HG02588 (cell line): ENCODE results near the gene VTI1A.
"Not testable (repeated sequence)": the region's sequence is repeated elsewhere in the genome, so short reads cannot be mapped to it uniquely, and the experiment has no call there.

ENCODE experiments used
- ATAC-seq: cut with Tn5 transposase; IDR thresholded peaks from one replicate; pipeline ENCODE4 v1.9.1; 2021; ENCODE audit warnings: mild to moderate bottlenecking, moderate library complexity; ENCODE audit not compliant: unreplicated experiment

The VTI1A gene

DNA sequence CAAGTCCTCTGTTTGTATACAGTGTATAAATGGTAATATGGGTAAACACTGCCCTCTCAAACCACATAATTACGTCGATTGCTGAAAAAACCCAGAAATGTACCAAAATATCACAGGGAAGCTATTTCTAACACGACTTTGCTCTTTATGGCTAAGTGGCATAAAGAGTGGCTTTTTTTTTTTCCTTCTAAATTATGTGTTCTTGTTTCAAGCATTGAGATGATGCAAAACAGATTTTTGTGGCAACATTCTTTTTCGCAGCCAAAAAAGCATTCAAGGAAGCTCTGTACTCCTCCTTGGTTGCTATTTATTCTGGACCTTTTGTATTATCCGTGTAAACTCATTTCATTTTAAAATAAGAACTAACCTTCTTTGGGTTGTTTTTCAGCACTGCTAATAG lies 138.9 kb downstream of the VTI1A start:
- ATAC-seq, result no peak

DNA sequence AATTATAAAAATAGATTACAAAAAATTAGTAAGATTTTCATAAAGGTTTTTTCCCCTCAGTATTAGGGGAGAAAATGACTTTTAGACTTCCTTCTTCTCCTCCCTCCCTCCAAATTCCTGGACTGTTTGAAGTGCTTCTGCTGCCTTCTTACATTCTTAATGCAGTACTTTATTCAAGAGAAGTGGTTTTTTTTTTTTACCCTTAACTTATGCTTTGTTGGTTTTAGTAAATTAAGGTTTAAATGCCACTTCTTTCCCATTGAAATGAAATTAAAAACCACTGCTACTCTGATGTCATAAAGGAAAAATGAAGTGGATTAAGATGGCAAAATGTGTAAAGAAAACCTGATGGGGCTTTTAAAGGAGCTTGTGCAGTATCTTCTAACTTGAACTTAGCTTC lies 140.7 kb downstream of the VTI1A start:
- no peak for ATAC-seq

DNA sequence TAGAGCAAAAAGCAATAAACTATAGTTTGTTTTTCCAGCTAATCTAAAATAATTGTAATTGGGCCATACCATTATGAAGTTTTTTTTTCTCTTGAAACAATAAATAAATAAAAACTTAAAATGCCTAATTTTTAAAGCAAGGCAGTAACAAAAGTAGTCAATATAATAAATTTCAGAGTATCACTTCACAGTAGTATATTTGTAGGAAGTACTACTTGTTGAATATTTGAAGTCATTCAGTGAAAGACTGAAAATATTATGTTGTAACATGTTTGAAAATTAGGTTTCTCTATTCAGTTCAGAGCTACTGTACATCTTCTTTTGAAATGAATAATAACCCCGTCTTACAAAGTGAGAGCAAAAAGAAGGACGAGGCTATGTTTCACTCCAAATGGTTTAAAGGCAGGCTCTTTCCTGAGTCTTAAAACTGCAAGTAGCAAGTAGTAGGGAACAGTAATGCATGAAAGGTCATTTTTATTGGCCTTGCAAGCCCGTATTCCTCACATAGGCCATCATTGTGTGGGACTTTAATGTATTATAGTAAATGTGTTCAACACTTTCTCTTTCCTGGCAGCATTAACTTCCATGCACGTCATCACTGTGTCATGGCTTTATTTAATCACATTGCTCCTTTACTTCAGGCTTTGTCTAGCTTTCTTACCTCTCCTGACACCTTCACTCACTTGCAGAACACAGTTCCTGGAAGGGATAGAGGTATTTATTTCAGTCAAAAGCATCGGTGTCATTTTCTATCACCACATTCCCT lies 141.4 kb downstream of the VTI1A start:
- no peak for ATAC-seq

- no peak for ATAC-seq
Observed at GRCh38 chr10:112589081-112589480, 142.1 kb downstream of the VTI1A start.

GRCh38 chr10:112590786-112591185 lies 143.8 kb downstream of the VTI1A start:
- not testable (repeated sequence) for ATAC-seq

DNA sequence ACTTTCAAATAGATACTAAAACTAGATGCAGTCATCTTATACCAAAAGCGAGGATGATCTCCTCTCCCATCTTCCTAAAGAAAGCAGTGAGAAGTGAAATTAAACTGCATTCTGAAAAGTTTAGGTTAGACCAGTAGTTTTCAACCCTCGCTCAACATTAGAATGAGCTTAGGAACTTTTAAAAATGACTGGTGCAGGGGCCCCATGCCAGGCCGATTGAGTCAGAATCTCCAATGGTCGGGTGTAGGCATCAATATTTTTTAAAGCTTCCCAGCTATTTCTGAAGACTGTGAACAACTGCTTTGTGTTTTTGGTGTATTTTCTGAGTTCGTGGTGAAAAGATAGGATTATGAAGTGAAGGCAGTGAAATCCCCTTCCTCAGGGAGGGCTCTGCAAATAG lies 146.0 kb downstream of the VTI1A start:
- no peak for ATAC-seq

DNA sequence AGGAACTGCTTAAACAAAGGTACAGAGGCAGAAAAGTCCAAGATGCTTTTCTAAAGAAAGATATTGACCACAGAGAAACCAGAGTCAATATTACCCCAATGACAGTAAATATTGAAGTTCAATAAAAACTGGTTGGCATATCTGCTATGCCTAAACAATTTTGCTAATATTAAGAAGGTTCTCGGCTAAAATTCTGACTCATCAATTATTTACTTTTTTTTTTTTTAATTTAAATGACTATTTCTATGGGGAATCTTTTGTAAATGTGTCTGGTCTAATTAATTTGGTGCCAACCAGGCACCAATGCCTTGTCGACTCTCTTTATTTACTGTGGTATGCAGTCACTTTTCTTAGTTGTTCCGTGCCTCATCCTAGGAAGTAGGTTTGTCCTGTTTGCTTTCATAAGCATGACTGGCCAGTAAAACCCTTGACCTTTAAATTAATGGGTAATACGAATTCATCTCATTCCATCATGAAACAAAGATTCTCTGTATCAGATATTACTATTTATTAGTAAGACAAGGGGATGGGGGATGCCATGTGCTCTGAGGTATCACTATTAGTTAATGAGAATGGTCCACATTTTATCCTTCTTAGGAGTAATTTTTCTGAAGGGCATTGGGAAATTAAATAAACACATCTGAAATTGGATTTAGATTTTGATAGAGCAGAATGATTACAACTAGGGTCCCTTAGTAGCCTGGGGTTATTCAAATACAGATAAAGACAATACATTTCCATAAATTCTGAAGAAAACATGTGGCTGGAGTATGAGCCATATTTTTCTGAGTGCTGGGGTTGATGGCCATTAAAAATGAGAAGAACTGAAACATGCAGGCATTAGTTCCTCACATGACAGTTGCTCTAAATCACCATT lies 154.4 kb downstream of the VTI1A start:
- ATAC-seq, result no peak

- ATAC-seq, result no peak
Observed at GRCh38 chr10:112603062-112603461, 156.0 kb downstream of the VTI1A start.

- ATAC-seq, result no peak
Observed at GRCh38 chr10:112605063-112605462, 158.0 kb downstream of the VTI1A start.

DNA sequence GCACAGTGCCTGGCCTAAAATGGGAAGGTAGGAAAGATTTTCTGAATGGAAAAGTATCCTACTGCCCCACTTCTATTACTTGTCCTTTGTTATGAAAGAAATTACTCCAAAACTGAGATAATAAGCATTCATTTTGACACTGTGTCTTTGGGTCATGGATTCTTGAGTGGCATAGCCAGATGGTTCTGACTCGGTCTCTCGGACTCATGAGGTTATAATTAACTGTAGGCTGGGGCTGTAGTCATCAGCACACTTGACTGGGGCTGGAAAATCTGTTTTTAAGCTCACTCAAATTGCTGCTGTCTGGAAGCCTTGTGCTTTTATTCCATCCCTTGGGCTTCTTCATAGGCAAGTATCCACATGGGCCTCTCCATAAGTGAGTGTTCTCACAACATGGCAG lies 160.5 kb downstream of the VTI1A start:
- ATAC-seq, result no peak

DNA sequence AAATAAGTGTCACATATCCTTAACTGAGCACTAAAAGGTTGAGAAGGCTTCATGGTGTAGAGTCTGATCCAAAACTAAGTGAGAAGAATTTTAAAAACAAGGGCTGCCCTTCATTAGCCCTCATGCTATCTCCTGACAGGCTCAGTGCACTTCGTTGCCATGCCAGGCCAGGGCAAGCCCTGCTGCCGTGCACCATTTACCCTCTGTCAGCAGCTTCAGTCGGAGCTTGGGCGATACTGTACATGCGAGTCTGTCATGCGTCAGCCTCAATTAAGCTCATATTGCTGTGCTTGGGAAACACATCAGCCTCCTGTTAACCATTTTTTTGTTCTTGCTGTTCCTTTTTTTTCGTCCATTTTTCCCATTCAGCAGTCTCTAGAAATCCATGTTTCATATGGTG lies 166.6 kb downstream of the VTI1A start:
- ATAC-seq, result no peak

GRCh38 chr10:112614072-112614471 lies 167.1 kb downstream of the VTI1A start:
- ATAC-seq, result no peak

GRCh38 chr10:112614586-112614985 lies 167.6 kb downstream of the VTI1A start:
- no peak for ATAC-seq

DNA sequence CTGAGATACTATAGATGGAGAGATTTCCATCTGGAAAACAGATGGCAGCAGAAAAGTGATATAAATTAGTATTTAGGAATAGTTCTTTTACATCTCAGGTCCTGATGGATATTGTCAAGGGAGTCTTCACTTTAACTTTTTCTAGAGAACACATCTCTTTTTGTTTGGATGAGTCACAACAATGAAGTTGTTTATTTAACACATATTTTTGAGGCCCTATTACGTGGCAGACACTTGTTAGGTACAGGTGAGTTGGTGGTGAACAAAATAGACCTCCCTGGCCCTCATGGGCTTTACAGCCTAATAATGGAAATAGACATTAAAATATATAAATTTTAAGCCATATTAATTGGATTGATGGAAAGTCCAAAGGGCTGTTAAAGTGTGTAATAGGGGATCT lies 168.3 kb downstream of the VTI1A start:
- ATAC-seq, result no peak

- ATAC-seq, result no peak
Observed at GRCh38 chr10:112616647-112617046, 169.6 kb downstream of the VTI1A start.

- no peak for ATAC-seq
Observed at GRCh38 chr10:112618814-112619213, 171.8 kb downstream of the VTI1A start.

DNA sequence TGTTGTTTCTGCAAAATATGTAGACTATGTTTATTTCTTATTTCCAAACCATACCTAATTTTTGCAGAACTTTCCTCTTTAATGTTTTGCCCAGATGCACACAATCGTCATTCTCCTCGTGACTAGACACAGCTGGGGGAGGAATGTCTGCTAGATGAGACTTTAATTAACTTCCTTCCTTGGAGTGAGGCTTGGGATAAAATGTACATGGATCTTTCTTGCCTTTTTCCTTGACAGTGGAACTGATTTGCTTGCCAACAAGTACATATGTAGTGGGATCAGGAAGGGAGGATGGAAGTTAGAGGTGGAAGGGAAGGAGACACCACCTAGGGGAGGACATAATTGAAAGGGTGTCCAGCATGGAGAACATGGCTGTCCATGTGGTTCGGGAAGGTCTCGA lies 172.5 kb downstream of the VTI1A start:
- ATAC-seq, result no peak

DNA sequence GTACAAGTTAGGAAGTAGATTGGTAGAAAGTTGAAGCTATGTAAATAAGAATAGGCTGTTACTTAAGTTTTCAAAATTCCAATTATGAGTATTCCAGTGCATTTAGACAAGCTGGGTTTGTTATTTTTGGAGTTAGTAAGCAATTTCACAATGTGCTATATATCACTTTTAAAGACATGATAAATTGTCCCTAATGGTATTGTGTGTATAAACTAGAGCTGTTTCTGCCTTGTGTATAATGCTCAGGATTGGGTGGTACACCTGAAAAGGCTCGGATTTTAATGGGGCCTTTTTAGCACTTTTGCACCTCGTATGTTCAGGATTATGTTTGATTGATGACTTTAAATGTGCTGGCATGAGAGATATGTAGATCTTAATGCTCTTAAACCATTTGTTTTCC lies 175.8 kb downstream of the VTI1A start:
- ATAC-seq, result no peak

GRCh38 chr10:112624546-112625048 lies 177.6 kb downstream of the VTI1A start:
- ATAC-seq, result no peak

DNA sequence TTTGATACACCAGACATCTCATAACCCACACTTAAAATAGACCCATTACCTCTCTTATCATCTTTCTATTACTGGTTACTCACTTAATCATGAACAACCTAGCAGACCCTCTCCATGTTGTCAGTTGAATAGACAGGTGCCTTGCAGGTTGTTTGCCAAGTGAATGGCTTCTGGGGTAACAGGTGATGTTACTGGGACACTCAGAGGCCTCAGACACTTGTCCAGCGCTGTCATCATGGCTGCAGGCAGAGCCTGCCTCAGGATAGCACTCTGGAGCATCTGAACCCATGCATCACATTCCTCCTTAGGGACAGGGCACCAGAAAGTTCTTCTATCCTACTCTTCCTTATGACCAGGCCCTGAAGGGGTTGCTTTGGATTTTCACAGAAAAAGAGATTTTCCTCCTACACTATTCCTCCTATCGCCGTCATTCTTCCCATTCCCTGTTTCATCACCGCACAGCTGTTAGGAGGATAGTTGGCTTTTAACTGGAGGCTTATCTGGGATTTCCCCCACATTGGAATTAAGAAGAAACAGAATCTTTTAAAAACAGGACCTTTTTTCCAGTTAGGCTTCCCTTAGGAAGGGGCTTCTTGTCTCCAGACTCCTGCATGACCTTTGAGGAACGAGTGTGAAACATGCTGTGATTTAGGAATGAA lies 182.1 kb downstream of the VTI1A start:
- ATAC-seq, result no peak
